ENCODE results near the gene C2CD4C.

- TF ChIP-seq POLR2A (IDR thresholded peaks at IDR 0.05): no peak
- TF ChIP-seq, protein P1, sequence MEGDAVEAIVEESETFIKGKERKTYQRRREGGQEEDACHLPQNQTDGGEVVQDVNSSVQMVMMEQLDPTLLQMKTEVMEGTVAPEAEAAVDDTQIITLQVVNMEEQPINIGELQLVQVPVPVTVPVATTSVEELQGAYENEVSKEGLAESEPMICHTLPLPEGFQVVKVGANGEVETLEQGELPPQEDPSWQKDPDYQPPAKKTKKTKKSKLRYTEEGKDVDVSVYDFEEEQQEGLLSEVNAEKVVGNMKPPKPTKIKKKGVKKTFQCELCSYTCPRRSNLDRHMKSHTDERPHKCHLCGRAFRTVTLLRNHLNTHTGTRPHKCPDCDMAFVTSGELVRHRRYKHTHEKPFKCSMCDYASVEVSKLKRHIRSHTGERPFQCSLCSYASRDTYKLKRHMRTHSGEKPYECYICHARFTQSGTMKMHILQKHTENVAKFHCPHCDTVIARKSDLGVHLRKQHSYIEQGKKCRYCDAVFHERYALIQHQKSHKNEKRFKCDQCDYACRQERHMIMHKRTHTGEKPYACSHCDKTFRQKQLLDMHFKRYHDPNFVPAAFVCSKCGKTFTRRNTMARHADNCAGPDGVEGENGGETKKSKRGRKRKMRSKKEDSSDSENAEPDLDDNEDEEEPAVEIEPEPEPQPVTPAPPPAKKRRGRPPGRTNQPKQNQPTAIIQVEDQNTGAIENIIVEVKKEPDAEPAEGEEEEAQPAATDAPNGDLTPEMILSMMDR (IDR thresholded peaks at IDR 0.05): no peak
Observed at GRCh38 chr19:411723-412355, 2.9 kb upstream of the C2CD4C start.
